IMR-90 (cell line): Measurements from ENCODE around the gene FNIP1. TPM values are rescaled to one million over a fixed set of nuclear protein-coding genes. Genes with fewer than 3 reads are reported as not detected.
A peak's percentile ranks its signal among the peaks of the same experiment; 100 is the strongest.

Experiments
- ATAC-seq: fragments of 200-7000 bp; cut with Tn5 transposase; 2 replicates; pipeline ENCODE4 v1.9.1; 2020; ENCODE audit warnings: low read depth, mild to moderate bottlenecking, moderate library complexity
- BruUV-seq: library from RNA; stranded (reverse); fragments of 400-500 nt; replicated peaks from 2 replicates; lab custom pipeline; 2021; lab: Mats Ljungman, UMichigan
- CTCF ChIA-PET: fragments of 300-600 bp; formaldehyde crosslinking; extraction: SDS; loops from one replicate; lab custom pipeline; 2021; ENCODE audit warnings: antibody characterized with exemption; lab: Yijun Ruan, JAX
- POLR2A ChIA-PET: fragments of 300-600 bp; sonication (Branson Sonifier 250); formaldehyde crosslinking; loops from one replicate; lab custom pipeline; 2022; ENCODE audit warnings: antibody characterized with exemption; ENCODE audit not compliant: unreplicated experiment; lab: Charles Lee
- DNase-seq: peaks from one replicate; pipeline ENCODE4 v3.0.0; 2013
- H2AFZ ChIP-seq: replicated peaks from 2 replicates; pipeline ENCODE3; 2013; ENCODE audit warnings: low read length, mild to moderate bottlenecking; ENCODE audit not compliant: poor library complexity
- H2AK5ac ChIP-seq: 2 replicates; pipeline ENCODE4 v1.6.1; 2013; ENCODE audit warnings: low read depth, low read length, inconsistent platforms
- H2AK9ac ChIP-seq: replicated peaks from 2 replicates; pipeline ENCODE3; 2013; ENCODE audit warnings: mild to moderate bottlenecking, low read depth, low read length, moderate library complexity; ENCODE audit not compliant: poor library complexity
- H2BK120ac ChIP-seq: 2 replicates; pipeline ENCODE4 v1.6.1; 2013; ENCODE audit warnings: low read depth, low read length, inconsistent platforms
- H2BK15ac ChIP-seq: 3 replicates; pipeline ENCODE4 v1.6.1; 2013; ENCODE audit warnings: low read depth, low read length, inconsistent platforms
- H2BK20ac ChIP-seq: 2 replicates; pipeline ENCODE4 v1.6.1; 2013; ENCODE audit warnings: low read depth, mild to moderate bottlenecking, inconsistent platforms, low read length, moderate library complexity
- H2BK5ac ChIP-seq: 2 replicates; pipeline ENCODE4 v1.6.1; 2013; ENCODE audit warnings: mild to moderate bottlenecking, low read depth, low read length, inconsistent platforms; ENCODE audit not compliant: poor library complexity, severe bottlenecking
- H3K14ac ChIP-seq: replicated peaks from 2 replicates; pipeline ENCODE4 v1.6.1; 2013; ENCODE audit warnings: low read depth, low read length, inconsistent platforms
- H3K18ac ChIP-seq: 2 replicates; pipeline ENCODE4 v1.6.1; 2013; ENCODE audit warnings: low read depth, low read length, control low read depth
- H3K23ac ChIP-seq: 2 replicates; pipeline ENCODE4 v1.6.1; 2013; ENCODE audit warnings: low read depth, low read length, inconsistent platforms
- H3K27ac ChIP-seq: 2 replicates; pipeline ENCODE4 v1.5.1; 2013; ENCODE audit warnings: mild to moderate bottlenecking, control low read depth, low read length; ENCODE audit not compliant: insufficient read depth
- H3K27me3 ChIP-seq: 2 replicates; pipeline ENCODE4 v1.6.1; 2013; ENCODE audit warnings: low read length; ENCODE audit not compliant: control insufficient read depth, insufficient read depth
- H3K36me3 ChIP-seq: 2 replicates; pipeline ENCODE4 v1.6.1; 2013; ENCODE audit warnings: low read length, mixed read lengths; ENCODE audit not compliant: control insufficient read depth, insufficient read depth
- H3K4ac ChIP-seq: 2 replicates; pipeline ENCODE4 v1.6.1; 2013; ENCODE audit warnings: low read depth, low read length, inconsistent platforms
- H3K4me1 ChIP-seq: 2 replicates; pipeline ENCODE4 v1.6.1; 2013; ENCODE audit warnings: low read length, mixed read lengths; ENCODE audit not compliant: control insufficient read depth, insufficient read depth
- H3K4me2 ChIP-seq: 2 replicates; pipeline ENCODE4 v1.6.1; 2013; ENCODE audit warnings: low read depth, mild to moderate bottlenecking, control low read depth, low read length, moderate library complexity
- H3K4me3 ChIP-seq: 2 replicates; pipeline ENCODE4 v1.5.1; 2013; ENCODE audit warnings: low read depth, mild to moderate bottlenecking, control low read depth, low read length, moderate library complexity; ENCODE audit not compliant: insufficient read depth
- H3K56ac ChIP-seq: 2 replicates; pipeline ENCODE4 v1.6.1; 2013; ENCODE audit warnings: low read length, inconsistent platforms; ENCODE audit not compliant: insufficient read depth; ENCODE audit errors: extremely low read depth
- H3K79me1 ChIP-seq, 2 experiments: 2 replicates each; pipeline ENCODE4 v1.6.1; 2013; ENCODE audit warnings: low read length in 2 of 2, inconsistent platforms in 1 of 2, low read depth in 1 of 2
- H3K9ac ChIP-seq: 2 replicates; pipeline ENCODE4 v1.6.1; 2013; ENCODE audit warnings: low read depth, low read length, control low read depth
- H3K9me1 ChIP-seq: 2 replicates; pipeline ENCODE4 v1.6.1; 2013; ENCODE audit warnings: low read length, inconsistent platforms; ENCODE audit not compliant: insufficient read depth
- H3K9me3 ChIP-seq: 2 replicates; pipeline ENCODE4 v1.6.1; 2013; ENCODE audit warnings: low read length; ENCODE audit not compliant: control insufficient read depth, insufficient read depth
- H4K20me1 ChIP-seq: 2 replicates; pipeline ENCODE4 v1.6.1; 2013; ENCODE audit warnings: low read length, inconsistent platforms; ENCODE audit not compliant: insufficient read depth
- H4K5ac ChIP-seq: 2 replicates; pipeline ENCODE4 v1.6.1; 2013; ENCODE audit warnings: mild to moderate bottlenecking, low read depth, low read length, control low read depth
- H4K8ac ChIP-seq, 2 experiments: 2 replicates each; pipeline ENCODE4 v1.6.1; 2013; ENCODE audit warnings: low read depth in 2 of 2, low read length in 2 of 2, control low read depth in 1 of 2, inconsistent platforms in 1 of 2
- H4K91ac ChIP-seq: 2 replicates; pipeline ENCODE4 v1.6.1; 2013; ENCODE audit warnings: low read depth, low read length, inconsistent platforms; ENCODE audit not compliant: insufficient read depth
- CTCF ChIP-seq: conservative IDR thresholded peaks from 2 replicates; pipeline ENCODE4 v1.5.1; 2012; ENCODE audit warnings: mild to moderate bottlenecking, low read depth, low read length, improper control_type of control experiment
- FOS ChIP-seq: fragments of 150-350 bp; IDR thresholded peaks from 2 replicates; pipeline ENCODE4 v1.6.1; 2016; ENCODE audit warnings: low read depth, low read length
- MAZ ChIP-seq: IDR thresholded peaks from 2 replicates; pipeline ENCODE4 v1.6.1; 2012; ENCODE audit warnings: low read depth, mild to moderate bottlenecking, low read length, improper control_type of control experiment, moderate library complexity, borderline replicate concordance
- MXI1 ChIP-seq: IDR thresholded peaks from 2 replicates; pipeline ENCODE4 v1.6.1; 2012; ENCODE audit warnings: low read depth, mild to moderate bottlenecking, low read length, moderate library complexity, borderline replicate concordance
- POLR2A ChIP-seq: IDR thresholded peaks from 2 replicates; pipeline ENCODE4 v1.6.1; 2012; ENCODE audit warnings: mild to moderate bottlenecking, low read depth, low read length
- WGBS, 2 experiments: methylation state at CpG; one replicate each; pipeline versions ENCODE4 v1.1.5 to v1.1.7; 2013; ENCODE audit warnings: missing lambda C conversion rate in 2 of 2; ENCODE audit not compliant: insufficient read length in 1 of 2; ENCODE audit errors: extremely low coverage in 2 of 2; 5-methylcytosine and 5-hydroxymethylcytosine counted together
- dilution Hi-C: fragments of 300-500 bp; cut with HindIII; formaldehyde crosslinking; loops from one replicate; pipeline ENCODE4 v1.14.3; 2018; ENCODE audit warnings: low sequenced_read_pairs; ENCODE audit not compliant: unreplicated experiment
- in situ Hi-C: fragments of 300-500 bp; cut with MboI; formaldehyde crosslinking; loops from 3 replicates; pipeline ENCODE4 v1.14.3; 2019; ENCODE audit warnings: low sequenced_read_pairs, inconsistent platforms, mixed read lengths
- intact Hi-C: fragments of 100-400 bp; cut with micrococcal nuclease; formaldehyde crosslinking; loops from 2 replicates; pipeline ENCODE4 v1.10.0; 2022
- polyA plus RNA-seq, 3 experiments: library from polyadenylated mRNA; depleted of rRNA; stranded (reverse); fragments of >200 nt; gene quantifications; 2 replicates each; pipeline ENCODE4 v1.2.3, GENCODE V29; 2012; ENCODE audit warnings: low replicate concordance in 1 of 3
- total RNA-seq: library from RNA; depleted of rRNA; stranded (reverse); fragments of >200 nt; gene quantifications from 2 replicates; pipeline ENCODE4 v1.2.3, GENCODE V29; 2012
- TF ChIP-seq, protein P1 (sequence below): fragments of 150-350 bp; IDR thresholded peaks from 2 replicates; pipeline ENCODE4 v1.6.1; 2016; ENCODE audit warnings: low read depth, mild to moderate bottlenecking, low read length, moderate library complexity, borderline replicate concordance

Gene FNIP1
- total and polyA plus RNA-seq, 2 of the 4 experiments (the other 2 are of a cell fraction), result 5.6 to 34.1 TPM

DNA sequence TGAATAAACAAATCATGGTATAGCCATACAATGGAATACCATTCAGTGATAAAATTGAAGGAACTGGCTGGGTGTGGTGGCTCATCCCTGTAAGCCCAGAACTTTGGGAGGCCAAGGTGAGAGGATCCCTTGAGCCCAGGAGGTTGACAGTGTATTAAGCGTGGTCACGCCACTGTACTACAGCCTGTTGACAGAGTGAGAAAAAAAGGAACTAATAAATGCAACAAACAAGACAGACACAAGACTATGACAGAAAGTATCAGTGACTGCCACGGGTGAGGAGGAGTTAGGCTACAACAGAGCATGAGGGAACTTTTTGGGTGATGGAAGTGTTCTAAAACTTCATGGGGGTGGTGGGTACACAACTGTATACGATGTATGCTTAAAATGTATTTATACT lies 2.2 kb downstream of the FNIP1 start:
- H2AFZ ChIP-seq, result no peak overlapping the region
- CTCF ChIA-PET, result no interaction called here
- intact Hi-C loops (loop anchor here (10.0 kb wide), 1 partner anchor 360 kb away; no protein-coding TSS in a partner anchor), in situ Hi-C loops (no loop called here), dilution Hi-C loops (no loop called here)
- 0 out of 2 replicates have a peak overlapping the region, but pooled peaks have one; percentile 7 for H3K4me3 ChIP-seq
- BruUV-seq, result TSS peak; percentile 30
- no peak overlapping the region for H4K5ac ChIP-seq
- no peaks in the 10 kb centered on the region for H3K9me1 ChIP-seq
- no peak overlapping the region for H2BK15ac ChIP-seq
- H2BK20ac ChIP-seq, result no peak overlapping the region
- no peak overlapping the region for H3K18ac ChIP-seq
- no peak overlapping the region for H3K56ac ChIP-seq
- no peak overlapping the region for H4K91ac ChIP-seq
- H3K23ac ChIP-seq, result peak overlapping the region; percentile 69; the same call in 1 of the 2 replicates
- peaks cover 62% of the 10 kb centered on the region for H4K20me1 ChIP-seq
- H3K27ac ChIP-seq, result no peak overlapping the region
- H3K9ac ChIP-seq, result no peak overlapping the region
- peaks cover 0 to 36% of the 10 kb centered on the region in 2 experiments for H3K79me1 ChIP-seq
- TF ChIP-seq MXI1 (no peak), CTCF (no peak), FOS (no peak), POLR2A (no peak), MAZ (no peak)
- TF ChIP-seq, protein P1, sequence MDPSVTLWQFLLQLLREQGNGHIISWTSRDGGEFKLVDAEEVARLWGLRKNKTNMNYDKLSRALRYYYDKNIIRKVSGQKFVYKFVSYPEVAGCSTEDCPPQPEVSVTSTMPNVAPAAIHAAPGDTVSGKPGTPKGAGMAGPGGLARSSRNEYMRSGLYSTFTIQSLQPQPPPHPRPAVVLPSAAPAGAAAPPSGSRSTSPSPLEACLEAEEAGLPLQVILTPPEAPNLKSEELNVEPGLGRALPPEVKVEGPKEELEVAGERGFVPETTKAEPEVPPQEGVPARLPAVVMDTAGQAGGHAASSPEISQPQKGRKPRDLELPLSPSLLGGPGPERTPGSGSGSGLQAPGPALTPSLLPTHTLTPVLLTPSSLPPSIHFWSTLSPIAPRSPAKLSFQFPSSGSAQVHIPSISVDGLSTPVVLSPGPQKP, result no peak
- H2AK5ac ChIP-seq, result 0 out of 2 replicates have a peak overlapping the region, but pooled peaks have one; percentile 4
- peak overlapping the region; percentile 57 for H3K4me2 ChIP-seq
- H2AK9ac ChIP-seq, result no peak overlapping the region
- no peak overlapping the region for H2BK120ac ChIP-seq
- no peak overlapping the region for H4K8ac ChIP-seq
- no peak for DNase-seq
- no peaks in the 10 kb centered on the region for H3K27me3 ChIP-seq
- POLR2A ChIA-PET, result no interaction called here
- peaks cover 2% of the 10 kb centered on the region for H3K4me1 ChIP-seq
- no peaks in the 10 kb centered on the region for H3K9me3 ChIP-seq
- H2BK5ac ChIP-seq, result no peak overlapping the region
- peaks cover 2% of the 10 kb centered on the region; the same call in 1 of the 2 replicates for H3K36me3 ChIP-seq
- WGBS, 2 experiments, result no CpG with 5 or more reads among the region's 4 CpGs
- ATAC-seq, result no peak
- no peak overlapping the region for H3K14ac ChIP-seq
- H3K4ac ChIP-seq, result no peak overlapping the region; the same call in 1 of the 2 replicates
